Endometrium (tissue), 2 donors: ENCODE data around the gene DPEP3.

ENCODE experiments used
- FAIRE-seq: peaks from 2 replicates; lab custom pipeline; 2012; peaks lifted over from hg19 to GRCh38; lab: Jason Lieb, UNC
- donor health status: control.
- donor health status: control.

DPEP3 gene

DNA sequence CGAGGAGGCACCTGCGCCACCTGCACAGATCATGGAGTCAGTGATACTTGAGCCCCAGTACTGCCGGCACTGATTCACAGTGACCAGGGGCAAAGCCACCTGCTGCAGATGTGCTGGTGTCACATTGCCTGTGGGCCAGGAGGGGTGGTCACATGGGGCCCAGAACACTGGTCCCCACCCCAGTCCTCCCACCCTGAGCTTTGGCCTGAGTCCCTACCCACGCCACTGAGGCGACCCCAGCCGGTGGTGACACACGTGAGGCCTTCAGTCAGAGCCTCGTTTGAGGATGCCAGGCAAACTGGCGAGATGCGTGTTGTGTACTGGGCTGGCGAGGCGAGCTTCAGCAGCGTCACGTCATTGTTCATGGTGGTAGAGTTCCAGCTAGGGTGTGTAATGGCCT is 50.1 kb downstream of the DPEP3 start:
- no peak for FAIRE-seq

DNA sequence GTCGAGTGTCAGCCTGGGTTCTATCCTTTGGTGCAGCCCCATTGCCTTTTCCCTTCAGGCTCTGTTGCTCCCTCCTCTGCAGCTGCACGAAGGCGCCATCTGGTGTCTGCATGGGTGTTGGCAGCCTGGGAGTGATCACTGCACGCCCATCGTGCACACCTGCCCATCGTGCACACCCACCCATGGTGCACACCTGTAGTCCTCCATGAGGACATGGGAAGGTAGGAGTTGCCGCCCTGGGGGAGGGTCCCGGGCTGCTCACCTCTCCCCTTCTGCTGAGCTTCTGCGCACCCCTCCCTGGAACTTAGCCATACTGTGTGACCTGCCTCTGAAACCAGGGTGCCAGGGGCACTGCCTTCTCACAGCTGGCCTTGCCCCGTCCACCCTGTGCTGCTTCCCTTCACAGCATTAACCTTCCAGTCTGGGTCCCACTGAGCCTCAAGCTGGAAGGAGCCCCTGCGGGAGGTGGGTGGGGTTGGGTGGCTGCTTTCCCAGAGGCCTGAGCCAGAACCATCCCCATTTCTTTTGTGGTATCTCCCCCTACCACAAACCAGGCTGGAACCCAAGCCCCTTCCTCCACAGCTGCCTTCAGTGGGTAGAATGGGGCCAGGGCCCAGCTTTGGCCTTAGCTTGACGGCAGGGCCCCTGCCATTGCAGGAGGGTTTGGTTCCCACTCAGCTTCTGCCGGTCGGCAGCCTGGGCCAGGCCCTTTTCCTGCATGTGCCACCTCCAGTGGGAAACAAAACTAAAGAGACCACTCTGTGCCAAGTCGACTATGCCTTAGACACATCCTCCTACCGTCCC is 51.5 kb downstream of the DPEP3 start:
- FAIRE-seq, result no peak

DNA sequence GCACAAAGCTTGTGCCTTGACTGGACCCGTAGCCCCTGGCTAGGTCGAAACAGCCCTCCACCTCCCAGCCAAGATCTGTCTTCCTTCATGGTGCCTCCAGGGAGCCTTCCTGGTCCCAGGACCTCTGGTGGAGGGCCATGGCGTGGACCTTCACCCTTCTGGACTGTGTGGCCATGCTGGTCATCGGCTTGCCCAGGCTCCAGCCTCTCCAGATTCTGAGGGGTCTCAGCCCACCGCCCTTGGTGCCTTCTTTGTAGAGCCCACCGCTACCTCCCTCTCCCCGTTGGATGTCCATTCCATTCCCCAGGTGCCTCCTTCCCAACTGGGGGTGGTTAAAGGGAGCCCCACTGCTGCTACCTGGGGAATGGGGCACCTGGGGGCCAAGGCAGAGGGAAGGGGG is 52.2 kb downstream of the DPEP3 start:
- FAIRE-seq, result no peak

DNA sequence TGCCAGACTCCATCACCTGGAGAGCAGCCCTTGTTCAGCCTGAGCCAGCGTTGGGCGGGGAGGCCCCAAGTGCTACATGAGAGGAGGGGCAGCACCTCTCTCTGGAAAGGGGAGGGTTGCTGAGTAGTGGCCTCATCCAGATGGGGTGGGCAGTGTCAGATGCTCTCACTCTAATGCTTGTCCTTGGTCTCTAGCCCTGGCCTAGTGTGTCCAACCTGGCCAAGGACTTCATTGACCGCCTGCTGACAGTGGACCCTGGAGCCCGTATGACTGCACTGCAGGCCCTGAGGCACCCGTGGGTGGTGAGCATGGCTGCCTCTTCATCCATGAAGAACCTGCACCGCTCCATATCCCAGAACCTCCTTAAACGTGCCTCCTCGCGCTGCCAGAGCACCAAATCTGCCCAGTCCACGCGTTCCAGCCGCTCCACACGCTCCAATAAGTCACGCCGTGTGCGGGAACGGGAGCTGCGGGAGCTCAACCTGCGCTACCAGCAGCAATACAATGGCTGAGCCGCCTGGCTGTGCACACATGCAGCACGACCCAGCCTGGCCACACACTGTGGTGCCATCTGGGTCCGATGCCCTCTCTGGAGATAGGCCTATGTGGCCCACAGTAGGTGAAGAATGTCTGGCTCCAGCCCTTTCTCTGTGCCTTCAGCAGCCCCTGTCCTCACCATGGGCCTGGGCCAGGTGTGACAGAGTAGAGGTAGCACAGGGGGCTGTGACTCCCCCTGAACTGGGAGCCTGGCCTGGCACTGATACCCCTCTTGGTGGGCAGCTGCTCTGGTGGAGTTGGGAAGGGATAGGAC is 53.0 kb downstream of the DPEP3 start:
- no peak for FAIRE-seq

DNA sequence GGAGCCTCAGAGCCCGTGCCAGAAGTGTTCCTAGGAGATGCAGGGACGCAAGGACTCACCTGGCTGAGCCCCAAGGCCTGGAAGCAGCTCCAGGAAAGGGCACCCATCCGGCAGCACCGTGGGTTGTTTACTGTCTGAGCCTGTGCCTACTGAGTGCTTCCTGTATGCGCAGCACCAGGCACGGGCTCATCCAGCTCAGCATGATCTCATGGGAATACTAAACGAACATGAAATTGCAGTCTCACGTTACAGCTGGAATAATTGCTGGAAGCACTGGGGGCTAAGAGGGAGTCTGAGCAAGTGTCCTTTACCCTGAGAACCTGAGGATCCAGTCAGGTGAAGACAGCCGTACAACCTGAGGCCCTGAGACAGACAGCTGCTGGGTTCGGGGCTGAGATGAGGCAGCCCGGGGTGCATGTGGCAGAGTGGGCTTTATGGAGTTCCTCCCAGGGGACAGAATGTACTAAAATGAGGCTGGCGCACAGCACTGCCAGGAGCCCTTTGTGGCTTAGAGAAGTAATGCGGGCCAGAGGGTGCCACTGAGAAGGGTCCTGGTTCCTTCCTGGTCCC is 54.0 kb downstream of the DPEP3 start:
- no peak for FAIRE-seq
